HG02798 (cell line): ENCODE measurements around the gene EFTUD2.

ENCODE experiments used
- ATAC-seq: cut with Tn5 transposase; IDR thresholded peaks from one replicate; pipeline ENCODE4 v1.9.1; 2021; ENCODE audit warnings: mild to moderate bottlenecking; ENCODE audit not compliant: unreplicated experiment, poor library complexity

EFTUD2 gene

DNA sequence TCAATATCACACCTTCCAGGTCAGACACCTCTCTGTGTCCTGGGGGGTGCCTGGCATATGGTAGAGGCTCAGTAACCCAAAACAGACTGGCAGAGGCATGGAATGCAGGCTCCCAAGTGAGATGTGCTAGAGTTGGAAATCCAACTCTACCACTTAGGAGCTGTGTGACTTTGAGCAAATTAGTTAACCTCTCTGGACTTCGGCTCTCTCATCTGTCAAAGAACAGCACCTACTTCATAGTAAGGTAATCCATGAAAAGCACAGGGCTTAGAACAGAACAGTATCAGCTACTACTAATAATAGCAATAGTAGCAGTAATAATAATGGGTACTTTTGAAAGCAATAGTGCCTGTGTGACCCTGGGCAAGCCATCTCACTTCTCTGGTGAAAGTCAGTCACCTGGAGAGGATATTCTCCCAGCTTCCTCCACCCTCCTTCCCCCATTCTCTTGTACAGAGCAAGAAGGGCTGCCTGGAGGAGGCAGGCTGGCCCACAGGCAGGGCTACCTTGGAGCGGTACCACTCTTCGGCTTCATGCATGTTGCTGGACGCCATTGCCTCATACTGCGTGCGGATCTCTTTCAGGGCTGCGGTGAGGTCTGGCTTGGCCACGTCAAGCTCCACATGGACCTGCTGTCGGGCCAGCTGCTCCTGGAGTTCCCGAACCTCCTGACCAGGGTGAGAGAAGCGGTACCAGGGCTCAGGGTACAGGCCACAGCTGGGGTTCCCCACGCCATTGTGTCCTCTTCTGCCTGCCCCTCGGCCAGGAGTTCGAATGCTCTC is 13.7 kb upstream of the EFTUD2 start:
- no peak for ATAC-seq

DNA sequence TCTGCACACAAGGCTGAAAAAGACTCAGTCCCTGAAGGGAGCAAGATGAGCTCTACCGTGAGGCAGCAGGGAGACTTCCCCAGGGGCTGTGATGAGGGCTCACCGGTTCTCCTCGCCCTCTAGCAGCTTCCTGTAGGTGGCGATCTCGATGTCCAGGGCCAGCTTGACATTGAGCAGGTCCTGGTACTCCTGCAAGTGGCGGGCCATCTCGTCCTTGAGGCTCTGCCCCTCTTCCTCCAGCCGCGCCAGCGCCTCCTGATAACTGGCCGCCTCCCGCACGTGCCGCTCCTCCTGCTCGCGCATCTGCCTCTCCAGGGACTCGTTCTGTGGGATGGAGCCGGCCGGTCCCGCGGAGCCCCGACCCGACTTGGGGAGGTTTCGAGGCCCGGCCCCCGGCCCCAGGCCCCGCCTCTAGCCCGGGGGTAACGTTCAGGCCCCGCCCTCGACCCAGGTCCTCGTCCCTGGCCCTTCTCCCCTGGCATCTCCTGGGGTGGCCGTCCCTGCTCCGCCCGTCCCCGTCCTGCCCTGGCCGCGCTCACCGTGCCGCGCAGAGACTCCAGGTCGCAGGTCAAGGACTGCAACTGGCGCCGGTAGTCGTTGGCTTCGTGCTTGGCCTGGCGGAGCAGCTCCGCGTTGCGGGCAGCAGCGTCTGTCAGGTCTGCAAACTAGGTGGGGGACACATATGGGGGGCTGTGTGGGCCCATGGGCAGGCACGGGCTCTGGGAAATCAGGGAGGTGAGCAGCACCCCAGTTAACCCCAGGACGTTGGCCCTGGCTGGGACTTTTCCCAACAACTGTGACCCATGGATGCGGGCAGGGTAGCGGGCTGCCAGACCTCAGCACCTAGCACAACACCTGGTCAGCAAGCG is 12.1 kb upstream of the EFTUD2 start:
- ATAC-seq = no peak

- no peak for ATAC-seq
Measured at GRCh38 chr17:44910231-44911106, 11.2 kb upstream of the EFTUD2 start.

GRCh38 chr17:44909681-44910144 is 10.5 kb upstream of the EFTUD2 start:
- ATAC-seq = no peak

DNA sequence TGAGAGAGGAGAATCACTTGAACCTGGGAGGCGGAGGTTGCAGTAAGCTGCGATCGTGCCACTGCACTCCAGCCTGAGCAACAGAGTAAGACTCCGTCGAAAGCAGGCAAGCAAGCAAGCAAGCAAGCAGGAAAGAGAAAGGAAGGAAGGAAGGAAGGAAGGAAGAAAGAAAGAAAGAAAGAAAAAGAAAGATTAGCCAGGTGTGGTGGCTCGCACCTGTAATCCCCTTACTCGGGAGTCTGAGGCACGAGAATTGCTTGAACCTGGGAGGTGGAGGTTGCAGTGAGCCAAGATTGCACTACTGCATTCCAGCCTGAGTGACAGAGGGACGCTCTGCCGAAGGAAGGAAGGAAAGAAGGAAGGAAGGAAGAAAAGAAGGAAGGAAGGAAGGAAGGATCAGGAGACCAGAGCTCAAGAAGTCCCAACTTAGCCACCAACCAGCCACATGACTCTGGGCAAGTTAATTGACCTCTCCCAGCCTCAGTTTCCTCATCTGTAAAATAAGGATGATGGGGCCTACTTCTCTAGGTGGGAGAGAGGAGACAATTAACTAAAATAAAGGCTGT is 9.6 kb upstream of the EFTUD2 start:
- no peak for ATAC-seq

DNA sequence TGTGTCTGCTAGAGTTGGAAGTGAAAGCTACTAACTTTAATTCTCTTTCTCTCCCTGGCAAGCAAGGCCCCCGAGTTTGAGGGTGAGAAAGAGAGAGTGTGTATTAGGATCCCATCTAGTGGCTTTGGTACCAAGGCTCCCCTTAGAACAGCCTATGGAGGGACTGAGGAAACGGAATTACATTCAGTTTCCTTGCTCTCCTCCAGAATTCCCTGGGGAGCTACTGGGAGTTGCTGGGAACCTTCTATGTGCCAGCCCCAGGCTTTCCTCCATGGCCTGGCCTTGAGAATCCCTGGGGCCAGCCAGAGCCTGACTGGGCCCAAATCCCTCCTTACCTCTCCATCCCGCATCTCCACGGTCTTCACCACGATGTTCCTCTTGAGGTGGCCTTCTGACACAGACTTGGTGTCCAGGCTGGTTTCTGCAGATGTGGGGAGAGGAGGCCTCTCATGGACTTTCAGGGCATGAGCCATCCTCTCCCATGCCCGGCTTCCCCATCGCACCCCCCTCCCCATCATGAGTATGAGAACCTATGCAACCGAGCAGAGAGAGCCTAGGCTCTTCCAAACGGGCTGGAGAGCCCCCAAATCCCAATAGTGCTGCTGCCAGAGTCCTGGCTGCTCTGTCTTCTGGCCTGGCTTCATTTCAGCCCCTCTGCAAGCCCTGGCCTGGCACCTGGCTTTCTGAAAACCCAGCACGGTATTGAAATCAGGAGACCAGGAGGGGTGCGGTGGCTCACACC is 8.7 kb upstream of the EFTUD2 start:
- no peak for ATAC-seq

- no peak for ATAC-seq
Measured at GRCh38 chr17:44906763-44907728, 7.8 kb upstream of the EFTUD2 start.

GRCh38 chr17:44906010-44906646 is 6.9 kb upstream of the EFTUD2 start:
- ATAC-seq = no peak

DNA sequence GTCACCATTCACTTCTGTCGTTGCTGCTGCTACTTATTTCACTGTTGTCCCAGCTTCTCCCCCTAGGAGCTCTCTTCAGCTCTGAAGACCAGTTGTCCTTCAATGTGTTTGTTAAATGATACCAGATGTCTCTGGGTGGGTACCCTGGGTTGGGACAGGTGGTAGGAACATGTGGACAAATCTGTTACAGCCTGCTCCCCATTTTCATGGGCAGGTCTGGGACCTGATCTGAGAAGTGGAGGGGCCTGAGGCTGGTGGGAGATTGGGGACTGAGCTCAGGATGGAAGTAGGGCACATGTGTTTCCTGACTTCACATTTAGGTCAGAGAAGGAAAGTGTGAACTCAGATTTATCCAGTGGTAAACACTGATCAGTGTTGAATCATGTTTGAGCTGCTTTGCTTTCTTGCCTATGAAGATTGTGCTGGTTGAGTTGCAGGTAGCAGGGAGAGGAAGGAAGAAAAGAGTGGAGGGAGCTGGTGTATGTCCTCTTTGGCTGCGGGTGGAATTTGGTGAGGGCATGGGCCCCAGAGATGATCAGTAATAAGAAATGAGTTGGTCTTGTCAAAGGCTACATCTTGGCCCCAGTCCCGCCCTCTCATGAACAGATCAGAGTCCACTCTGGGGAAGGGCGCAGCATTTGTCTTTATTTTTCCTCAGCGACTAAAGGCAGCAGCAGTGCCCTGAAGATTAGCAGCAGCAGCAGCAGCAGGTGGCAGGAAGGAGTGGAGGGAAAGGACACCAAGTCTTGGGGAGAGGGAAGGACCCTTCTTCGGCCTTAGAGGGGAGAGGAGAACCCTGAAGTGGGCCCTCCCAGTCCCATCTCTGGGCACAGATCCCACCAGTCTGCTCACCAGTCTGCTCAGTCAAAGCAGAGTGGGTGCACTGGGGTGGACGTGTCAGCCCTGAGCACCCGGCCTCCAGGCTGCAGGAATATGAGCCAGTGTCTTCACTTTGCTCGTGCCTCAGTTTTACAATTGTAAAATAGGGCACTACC is 6.1 kb upstream of the EFTUD2 start:
- ATAC-seq = no peak

GRCh38 chr17:44904001-44904984 is 5.0 kb upstream of the EFTUD2 start:
- no peak for ATAC-seq

DNA sequence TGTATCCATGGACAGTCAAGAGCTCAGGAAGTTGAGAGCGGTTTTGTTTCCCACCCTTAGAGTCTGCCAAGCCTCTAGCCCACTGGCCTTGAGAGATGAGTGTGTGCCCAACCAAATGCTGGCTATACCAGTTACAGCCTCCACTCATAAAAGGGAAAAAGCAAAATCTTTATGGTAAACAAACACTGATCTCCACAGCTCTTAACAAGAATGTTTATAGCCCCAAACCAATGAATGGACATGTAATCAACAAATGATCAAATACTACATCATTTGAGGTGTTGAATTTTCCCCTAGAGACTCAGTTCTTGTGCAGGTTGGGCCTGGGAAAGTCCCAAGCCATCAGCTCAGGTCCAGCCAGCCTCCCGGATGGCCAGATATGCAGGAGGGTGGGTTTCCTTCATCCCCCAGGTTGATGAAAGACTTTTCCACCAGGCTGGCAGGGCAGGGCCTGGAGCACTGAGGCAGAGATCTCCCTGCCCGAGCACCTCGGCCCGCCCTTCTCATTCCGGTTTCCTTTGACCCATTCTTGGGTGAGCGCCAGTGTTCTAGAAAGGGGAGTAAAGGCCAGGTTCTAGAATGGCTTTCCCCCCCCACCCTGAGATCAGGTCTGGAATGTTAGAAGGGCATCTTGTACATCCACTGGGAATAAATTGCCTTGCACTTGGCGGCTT is 3.9 kb upstream of the EFTUD2 start:
- no peak for ATAC-seq

GRCh38 chr17:44902135-44902760 is 3.0 kb upstream of the EFTUD2 start:
- ATAC-seq = no peak

DNA sequence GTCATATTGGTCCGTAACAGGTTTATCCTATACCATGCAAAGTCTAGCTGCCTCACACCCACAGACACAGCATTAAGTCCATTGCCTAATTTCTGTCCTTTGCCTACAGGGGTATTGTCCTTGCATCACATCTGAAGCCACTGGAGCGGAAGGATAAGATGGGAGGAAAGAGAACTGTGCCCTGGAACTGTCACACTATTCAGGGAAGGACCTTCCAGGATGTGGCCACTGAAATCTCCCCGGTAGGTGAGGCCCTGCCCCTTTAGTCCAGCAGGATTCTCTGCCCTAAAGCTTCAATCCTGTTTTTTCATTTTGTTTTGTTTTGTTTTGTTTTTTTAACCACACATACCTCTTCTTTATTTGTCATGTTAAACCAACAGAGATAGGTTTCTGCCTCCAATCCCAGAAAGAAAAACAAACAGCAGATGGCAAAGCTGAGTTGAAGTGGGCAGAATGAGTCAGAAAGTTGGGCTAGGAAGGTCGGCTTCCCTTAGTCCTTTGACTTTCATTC is 2.2 kb upstream of the EFTUD2 start:
- ATAC-seq = no peak

DNA sequence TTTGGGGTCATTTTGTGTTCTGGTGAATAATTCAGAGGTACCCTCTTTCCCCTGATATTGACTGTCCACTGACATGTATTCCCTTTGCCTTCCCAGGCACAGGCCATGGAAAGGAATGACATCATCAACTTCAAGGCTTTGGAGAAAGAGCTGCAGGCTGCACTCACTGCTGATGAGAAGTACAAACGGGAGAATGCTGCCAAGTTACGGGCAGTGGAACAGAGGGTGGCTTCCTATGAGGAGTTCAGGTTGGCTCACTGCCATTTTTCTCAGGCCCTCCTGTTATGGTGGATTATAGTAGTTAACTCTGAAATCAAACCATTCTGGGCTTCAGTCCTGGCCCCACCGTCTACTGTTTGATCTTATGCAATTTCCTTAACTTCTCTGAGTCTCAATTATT is 1.6 kb upstream of the EFTUD2 start:
- ATAC-seq = no peak

DNA sequence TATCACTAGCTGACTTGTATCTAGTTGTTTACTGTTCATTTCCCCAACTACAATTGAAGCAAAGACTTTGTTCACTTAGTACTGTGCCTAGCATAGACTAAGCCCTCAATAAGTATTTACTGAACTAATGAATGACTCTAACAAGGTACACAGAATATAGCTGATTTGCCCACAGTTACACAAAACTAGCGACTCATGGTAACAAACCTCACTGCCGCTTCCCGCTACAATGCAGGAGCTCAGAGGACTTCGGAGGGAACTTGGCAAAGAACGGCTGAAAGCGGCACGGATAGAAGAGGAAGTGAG is 524 bp downstream of the EFTUD2 start:
- no peak for ATAC-seq
